HG03354 (cell line): ENCODE measurements around the gene KCNJ12.
"Not testable (repeated sequence)": the region's sequence is repeated elsewhere in the genome, so short reads cannot be mapped to it uniquely, and the experiment has no call there.

ENCODE experiments used
- ATAC-seq: cut with Tn5 transposase; IDR thresholded peaks from one replicate; pipeline ENCODE4 v1.9.1; 2021; ENCODE audit warnings: mild to moderate bottlenecking; ENCODE audit not compliant: unreplicated experiment, poor library complexity, severe bottlenecking

KCNJ12 gene

DNA sequence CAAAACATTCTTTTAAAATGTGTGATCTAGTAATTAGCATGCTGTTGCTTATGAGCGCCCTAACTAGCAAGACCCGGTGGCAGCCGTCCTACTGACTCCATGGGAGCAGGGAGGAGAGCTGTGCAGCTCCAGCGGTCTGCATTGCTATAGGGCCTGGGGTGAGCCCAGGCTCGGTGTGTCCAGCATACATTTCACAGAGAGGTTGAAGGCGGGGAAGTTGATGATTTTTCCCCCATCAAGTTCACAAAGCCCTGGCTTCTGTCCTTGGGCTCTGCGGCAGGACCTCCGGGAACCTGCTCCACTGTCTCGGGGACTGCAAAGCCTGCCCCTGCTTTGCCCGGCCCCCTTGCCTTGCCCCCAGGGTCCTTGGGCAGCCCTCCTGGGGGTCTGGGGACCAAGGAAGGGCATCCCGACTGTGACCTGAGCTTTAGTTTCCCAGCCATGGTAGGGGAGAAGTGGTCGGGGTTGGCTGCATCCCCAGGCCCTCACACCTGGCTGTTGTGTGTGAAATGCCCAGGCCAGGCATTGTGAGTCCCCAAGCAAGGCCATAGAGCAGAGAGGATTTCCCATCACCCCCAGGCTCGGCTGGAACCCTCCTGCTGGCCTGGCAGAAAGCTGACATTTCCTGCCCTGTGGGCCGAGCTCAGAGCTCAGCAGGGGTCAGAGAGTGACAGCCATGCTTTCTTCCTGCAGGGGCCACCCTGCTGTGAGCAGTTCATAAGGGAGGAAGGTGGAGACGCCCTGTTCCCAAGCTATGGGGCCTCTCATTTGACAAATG is 24.8 kb downstream of the KCNJ12 start:
- ATAC-seq, result no peak

DNA sequence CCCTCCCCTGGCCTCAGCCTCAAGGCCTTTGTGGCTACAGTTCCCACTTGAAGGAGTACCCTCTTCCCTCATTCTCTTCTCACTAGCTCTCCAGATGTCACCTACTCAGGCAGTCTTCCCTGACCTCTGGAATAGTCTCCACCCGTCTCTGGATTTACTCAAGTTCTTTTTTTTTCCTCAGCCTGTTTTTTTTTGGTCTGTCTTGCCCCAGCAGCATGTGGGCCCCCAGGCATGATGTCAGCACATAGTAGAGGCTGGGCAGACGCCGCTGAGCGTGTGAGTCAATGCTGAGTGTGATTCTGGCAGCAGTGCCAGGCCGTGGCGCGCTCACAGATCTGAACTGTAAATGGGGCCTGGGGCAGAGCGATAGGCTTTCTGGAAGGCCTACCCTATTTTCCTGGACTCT is 26.0 kb downstream of the KCNJ12 start:
- not testable (repeated sequence) for ATAC-seq

DNA sequence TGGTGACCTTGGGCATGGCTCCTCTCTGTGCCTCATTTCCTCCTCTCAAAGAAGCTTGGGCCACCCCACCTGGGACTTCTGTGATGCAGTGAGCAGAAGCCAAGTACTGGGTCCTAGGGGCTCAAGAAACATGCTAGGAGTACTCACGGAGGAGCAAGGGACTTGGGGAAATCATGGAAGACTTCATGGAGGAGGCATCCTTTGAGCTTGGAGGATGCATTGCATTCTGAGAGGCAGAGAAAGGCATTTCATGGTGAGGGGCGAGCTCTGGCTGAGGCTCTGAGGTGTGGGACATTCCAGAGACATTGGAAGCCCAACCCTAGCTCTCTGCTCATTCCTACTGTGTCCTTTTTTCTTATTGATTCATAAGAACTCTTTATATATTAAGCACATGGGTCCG is 26.8 kb downstream of the KCNJ12 start:
- ATAC-seq, result not testable (repeated sequence)

DNA sequence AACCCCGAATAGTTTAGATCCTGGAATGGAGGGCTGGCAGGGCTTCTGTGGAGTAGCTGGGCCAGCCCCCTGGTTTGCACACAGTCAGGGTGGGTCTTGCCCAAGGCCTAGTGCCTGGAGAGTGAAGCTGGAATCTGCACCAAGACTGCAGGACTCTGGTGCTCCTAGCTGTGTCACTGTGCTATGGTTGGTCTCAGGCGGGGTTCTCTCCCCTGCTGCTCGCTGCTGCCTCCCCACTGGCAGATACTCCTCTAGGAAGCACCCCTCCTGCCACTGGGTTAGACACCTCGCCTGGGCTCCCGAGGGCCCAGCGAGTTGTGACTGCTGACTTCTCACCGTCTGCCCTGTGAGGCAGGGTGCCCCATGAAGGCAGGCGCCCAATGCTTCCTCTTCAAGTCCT is 27.9 kb downstream of the KCNJ12 start:
- not testable (repeated sequence) for ATAC-seq

DNA sequence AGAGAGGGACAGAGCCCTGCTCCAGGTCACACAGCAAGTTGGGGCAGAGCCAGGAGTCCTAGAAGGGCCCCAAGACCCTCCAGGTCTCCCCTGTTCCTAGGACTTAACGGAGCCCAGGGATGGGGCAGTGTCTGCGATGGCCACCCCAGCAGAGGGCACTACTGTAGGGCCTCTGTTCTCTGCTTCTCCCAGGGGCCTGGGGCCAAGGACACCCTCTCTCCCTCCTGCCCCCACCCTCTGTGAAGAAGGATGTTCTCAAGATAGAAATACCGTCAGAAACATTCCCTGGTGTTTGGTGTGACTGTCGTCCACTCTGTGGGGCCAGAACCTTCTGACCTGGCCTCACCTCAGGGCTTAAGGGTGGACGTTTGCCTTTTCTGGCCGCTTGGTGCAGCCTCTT is 28.4 kb downstream of the KCNJ12 start:
- ATAC-seq, result not testable (repeated sequence)

DNA sequence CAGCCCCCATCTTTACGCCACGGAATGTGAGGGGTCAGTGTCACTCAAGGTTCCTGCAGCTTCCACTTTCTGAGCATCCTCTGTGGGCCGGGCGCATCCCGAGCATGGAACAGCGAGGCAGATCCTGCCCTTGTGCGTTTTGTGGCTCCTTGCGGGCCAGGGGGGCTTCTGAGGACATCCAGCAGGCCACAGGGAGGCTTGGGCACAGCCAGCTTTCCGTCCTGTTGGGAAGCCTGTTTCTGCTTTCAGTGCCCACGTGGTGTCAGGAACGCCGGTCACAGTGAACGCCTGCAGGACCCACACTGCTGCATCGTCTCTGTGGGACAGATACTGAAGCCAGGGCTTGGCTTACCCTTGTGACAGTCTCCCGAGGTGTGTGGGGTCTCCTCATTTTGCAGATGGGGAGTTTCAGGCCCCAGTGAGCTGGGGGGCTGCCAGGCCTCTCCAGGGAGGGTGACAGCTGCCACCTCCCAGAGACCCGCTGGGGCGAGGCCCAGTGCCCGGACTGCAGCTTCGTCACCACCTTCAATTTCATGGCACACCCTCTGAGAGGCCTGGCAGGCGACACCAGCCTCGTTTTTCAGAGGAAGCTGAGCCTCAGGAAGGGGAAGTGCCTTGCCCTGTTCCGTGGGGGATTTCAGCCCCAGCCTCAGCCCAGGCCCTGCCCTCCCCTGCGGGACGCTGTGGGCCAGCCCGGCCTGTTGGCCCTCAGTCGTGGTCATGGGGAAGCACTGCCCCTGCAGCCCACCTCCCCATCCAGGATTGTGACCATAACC is 29.0 kb downstream of the KCNJ12 start:
- ATAC-seq, result not testable (repeated sequence)

DNA sequence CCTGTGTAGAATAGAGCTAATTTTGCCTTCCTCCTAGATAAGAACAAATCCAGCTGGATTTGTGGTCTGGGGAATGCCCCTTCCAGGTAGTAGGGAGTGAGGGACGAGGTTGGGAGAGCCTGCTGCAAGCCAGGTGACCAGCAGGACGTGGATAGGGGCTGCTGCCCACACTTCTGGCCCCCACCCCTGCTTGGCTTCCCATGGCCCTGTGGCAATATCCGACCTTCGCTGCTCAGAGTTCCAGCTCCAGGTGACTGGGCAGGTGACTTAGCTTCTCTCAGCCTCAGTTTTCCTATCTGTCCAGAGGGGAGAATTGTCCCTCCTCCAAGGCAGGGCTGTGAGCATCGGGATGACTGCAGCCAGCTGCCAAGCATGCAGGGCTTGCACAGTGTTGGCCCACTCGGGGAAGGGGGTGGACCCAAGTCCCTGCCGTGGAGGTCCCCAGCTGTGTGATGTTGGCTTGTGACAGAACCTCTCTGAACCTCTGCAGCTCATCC is 29.8 kb downstream of the KCNJ12 start:
- not testable (repeated sequence) for ATAC-seq

DNA sequence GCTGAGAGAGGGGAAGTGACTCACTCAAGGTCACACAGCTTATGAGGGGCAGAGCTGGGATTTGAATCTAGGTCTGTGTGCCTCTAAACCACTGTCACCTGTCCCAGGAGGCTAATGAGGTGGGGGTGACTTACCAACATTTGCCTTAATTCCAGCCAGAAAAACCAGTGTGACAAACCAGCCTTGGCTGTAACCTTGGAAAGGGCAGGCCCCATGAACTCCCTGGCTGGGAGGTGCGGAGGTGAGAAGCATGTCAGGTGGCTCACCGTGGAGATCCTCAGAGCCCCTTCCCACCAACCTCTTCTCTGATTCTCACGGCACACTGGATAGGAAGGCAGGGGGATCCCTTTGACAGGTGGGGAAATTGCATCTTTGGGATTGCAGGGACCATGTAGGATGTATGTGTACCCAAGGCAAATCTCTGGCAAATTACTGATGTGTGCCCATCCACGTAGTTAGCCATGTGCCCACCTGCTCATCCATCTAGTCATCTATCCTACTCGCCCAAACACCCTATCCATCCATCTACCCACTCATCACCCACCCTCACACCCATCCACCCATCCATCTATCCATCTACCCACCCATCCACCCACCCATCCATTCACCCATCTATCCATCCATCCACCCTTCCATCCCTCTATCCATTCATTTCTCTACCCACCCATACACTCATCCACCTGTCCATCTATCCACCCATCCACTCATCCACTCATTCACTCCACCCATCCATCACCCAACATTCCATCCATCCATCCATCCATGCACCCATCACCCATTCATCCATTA is 30.7 kb downstream of the KCNJ12 start:
- ATAC-seq, result not testable (repeated sequence)

DNA sequence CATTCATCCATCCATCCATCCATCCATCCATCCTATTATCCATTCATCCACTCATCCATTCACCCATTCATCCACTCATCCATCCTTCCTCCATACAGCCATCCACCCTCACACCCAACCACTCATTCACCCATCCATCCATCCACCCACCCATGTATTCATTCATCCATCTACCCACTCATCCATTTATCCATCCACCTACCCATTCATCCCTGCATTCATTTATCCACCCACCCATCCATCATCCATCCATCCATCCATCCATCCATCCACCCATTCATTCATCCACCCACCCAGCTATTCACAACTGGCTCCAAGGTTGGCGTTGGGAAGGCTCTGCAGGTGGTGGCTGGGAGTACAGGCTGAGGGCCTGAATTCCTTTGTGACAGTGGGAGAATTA is 31.6 kb downstream of the KCNJ12 start:
- ATAC-seq, result not testable (repeated sequence)

DNA sequence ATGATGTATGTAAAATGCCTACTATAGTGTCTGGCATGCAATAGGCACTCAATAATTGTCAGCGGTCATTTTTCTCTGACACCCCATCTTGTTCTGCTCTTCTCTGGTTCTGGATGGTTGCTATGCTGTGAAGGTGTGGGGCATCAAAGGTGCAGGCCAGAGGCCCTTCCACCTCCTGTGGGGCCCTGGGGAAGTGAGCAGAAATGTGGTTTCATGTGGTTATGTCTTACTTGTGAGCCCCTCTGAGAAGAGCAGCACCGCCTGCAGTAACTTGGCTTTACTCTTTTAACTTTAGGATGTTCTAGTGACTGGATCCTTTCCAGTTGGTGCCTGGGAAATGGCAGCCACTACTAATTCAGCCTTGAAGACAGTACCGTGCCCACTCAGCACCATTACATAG is 32.1 kb downstream of the KCNJ12 start:
- ATAC-seq, result not testable (repeated sequence)

DNA sequence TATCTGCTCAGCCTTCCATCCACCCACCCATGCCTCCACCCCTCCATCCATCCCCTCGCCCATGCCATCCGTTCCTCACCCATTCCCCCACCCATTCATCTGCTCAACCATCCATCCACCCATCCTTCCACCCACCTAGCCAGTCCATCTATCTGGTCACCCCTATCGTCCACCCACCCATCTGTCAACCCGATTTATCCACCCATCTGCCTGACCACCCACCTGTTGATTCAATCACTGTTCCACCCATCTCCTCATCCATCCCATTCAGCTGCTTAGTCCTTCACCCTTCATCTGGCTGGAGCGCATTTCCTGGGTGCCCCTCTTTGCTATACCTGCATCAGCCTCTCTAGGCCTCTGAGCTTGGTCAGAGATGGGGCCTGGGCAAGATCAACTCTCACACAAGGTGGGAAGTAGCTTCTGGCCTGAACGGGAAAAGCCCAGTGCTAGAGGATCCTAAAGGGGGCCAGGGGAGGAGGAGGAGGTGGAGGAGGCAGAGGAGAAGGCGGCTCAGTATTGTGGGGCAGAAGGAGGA is 32.7 kb downstream of the KCNJ12 start:
- not testable (repeated sequence) for ATAC-seq

DNA sequence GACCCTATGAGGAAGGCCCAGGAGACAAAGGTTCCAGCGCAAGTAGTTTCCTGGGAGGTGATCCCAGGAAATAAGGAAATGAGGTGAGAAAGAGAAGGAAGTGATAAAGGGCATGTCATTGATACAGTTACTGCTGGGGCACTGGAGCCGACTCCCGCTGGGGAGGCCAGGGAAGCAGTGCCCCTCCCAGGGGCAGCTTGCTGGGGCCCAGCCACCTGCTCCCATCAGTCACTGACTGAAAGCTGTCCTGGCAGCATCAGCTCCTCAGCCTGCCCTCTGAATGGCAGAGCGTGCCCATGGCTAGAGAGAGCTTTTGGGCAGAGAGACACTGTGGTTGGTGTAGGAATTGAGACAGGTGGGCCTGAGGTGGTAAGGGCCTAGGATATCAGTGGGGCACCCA is 33.2 kb downstream of the KCNJ12 start:
- not testable (repeated sequence) for ATAC-seq

DNA sequence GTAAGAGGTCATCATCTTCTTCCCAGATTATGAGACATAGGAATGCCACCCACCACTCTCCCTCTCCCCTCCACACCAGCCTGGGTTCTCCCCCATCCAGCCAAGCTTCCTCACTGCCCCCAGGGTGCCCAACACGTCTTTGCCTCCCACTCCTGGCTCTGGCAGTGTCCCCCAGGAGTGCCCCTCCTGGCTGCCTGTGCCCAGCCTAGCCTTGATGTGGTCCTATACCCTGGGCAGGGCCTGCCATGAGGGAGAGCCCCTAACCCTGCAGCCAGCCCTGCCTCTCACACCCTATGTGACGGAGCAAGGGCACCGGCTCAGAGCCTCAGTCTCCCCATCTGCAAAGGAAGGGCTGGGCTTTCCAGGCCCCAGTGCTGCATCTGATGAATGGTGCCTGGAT is 33.8 kb downstream of the KCNJ12 start:
- ATAC-seq, result not testable (repeated sequence)

DNA sequence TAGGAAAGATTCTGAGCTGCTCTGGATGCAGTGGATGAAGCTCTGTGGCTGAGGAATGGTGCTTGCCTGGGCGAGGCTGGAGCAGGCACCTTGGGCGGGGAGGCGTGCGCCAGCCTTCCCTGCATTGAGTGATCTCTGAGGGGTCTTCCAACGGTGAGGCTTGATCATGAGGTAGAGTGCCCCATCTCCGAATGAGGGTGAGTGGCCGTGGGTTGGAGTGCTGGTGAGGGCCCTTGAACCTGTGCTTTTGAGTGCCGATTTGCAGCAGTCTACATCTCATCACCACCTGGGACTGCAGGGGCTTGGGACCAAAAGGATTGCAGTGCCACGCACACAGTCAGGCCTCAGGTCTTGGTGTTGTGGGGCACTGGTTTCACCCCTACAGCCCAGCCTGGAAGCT is 34.2 kb downstream of the KCNJ12 start:
- ATAC-seq, result not testable (repeated sequence)

DNA sequence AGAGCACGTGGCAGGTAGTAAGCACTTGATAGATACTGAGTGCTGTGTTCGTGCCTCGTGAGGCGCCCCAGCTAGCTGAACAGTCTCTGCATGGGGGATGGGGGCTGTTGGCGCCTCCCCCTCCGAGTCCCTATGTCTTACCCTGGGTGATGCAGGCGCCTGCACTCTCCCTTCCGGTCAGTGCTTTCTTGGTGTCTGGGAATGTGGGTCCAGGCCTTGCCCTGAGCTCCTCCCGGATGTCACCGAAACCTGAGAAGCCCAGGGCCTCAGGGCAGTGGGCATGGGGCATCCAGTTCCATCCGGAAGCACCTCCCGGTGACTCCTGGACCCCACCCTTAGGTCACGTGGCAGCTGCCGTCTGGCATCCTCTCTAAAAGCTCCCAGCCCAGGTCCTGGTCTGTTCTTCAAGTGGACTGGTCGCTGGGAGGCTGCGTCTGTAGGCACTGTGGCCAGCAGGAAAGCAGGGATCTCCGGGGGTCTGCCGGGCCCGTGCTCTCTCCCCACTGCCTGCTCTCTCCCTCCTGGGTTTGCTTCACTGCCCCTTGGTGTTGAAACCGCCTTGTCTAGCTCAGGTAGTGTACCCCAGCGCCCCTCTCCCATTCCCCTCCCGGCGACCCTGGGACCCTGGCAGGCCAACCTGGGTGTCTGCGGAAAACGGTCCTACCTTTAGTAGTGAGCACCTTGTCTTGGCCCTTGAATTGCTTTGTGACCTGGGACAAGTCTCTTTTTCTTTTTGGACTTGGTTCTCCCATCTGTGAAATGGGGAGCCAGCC is 34.9 kb downstream of the KCNJ12 start:
- ATAC-seq, result not testable (repeated sequence)

DNA sequence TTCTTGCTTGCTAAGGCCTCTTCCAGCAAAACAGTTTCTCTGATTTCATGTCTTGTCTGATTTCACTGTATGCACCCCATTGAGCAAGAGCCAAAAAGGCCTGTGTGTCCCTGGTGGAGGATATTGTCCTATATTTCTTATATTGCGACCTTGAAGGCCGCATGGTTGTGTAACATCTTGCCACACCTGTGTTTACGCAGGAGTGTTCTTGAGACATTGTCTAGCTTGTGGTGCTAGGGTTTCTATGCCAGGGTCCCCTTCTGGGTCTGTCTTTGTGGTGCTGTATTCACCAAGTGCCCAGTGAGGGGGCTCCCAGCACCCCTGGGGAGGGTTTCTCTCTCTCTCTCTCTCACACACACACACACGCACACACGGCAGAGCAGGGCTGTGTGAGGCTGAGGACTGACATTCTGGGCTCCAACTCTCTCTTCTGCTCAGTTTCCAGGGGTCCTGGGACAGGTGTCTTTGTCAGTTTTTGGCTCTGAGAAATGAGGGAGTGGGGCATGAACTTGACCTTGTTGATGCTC is 35.6 kb downstream of the KCNJ12 start:
- not testable (repeated sequence) for ATAC-seq

DNA sequence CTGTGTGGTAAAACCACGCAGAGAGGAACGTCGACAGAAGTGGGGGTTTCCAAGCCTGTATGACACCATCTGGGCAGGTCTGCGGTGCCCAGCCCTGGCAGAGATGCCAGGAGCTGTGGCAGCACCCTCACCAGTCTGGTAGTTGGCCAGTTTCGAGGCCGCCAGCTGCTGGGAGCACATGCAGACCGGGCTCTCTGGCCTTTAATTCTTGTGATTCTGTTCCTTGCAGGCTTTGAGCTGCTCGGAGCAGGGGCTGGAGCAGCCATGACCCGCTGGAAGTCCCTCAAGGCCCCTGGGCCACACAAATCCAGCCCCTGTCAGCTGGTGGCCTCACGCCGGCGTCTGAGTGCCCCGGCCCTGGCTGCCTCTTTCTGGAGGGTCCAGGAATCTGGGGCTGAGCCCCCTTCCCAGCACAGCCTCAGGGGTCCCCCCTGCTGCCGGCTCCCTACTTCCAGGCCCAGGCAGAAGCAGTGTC is 36.1 kb downstream of the KCNJ12 start:
- ATAC-seq, result not testable (repeated sequence)

DNA sequence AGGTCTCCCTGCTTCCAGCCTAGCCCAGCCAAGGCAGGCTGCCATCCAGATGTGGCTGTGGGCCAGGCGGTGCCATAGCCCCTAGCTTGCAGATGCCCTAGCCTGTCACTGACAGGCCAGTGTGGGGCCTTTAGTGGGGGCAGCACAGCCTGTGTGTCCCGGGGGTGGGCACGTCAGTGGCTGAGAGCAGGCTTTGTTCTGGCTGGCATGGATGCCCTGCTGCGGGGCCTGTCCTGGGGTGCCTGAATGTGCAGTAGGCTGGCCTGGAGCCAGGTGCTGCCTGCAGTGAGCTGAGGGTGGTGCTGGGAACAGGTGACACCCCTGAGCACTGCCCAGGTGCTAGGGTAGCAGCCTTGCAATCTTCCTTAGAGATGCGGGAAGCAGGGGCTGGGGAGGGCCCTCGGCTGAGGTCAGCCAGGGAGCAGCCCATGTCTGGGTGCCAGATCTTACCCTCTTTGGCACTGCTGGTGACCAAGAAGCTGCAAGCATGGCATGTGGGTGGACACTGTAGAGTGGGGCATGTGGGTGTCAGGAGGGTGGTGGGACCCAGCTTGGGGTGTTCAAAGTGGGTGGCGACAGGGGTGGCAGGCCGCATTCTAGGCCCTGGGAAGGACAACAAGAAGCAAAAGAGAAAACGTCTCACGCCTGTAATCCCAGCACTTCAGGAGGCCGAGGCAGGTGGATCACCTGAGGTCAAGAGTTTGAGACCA is 37.6 kb downstream of the KCNJ12 start:
- ATAC-seq, result not testable (repeated sequence)
